Measurements from ENCODE around the gene ASCC3. TPM values are rescaled to one million over a fixed set of nuclear protein-coding genes. Genes with fewer than 3 reads are reported as not detected.
"Not testable (repeated sequence)": the region's sequence is repeated elsewhere in the genome, so short reads cannot be mapped to it uniquely, and the experiment has no call there.

Gene ASCC3
- total RNA-seq, 2 experiments from 2014 or later = 50.7 to 53.6 TPM

DNA sequence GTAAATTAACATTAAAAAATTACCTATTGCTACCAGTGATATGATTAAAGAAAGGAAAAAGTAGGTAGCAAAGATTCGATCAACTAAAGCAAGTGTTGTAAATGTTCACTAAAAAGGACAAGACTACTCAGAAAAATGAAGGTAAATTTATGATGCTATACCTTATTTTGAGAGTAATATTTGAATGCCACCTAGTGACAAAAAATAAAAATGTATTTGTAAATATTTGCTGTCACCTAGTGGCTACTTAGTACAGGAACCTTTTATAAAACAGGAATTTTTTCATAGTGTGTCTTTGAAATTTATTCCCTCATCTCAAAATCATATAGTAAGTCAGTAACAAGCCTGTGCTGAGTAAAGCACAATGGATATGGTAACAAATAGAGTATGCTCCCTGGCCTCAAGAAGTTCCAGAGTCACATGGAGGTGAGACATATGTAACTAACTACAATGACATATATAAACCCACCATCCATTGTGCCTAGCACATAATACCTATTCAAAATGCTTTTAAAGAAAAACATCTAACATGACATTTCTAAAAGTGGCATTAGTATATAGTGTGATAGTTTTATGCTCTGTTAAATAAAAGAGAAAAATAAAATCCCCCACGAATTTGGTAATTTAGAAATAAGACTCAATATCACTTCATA, 223.3 kb downstream of the ASCC3 start:
- no peak for DNase-seq
- Mint-ChIP-seq H3K4me3 (no peak overlapping the region), H3K27me3 (no peaks in the 10 kb centered on the region), H3K9me3 (no peaks in the 10 kb centered on the region), H3K4me1 (no peaks in the 10 kb centered on the region), H3K27ac (no peak overlapping the region), H3K36me3 (peaks cover 10% of the 10 kb centered on the region)

GRCh38 chr6:100641147-100641546, 240.0 kb downstream of the ASCC3 start:
- not testable (repeated sequence) for DNase-seq, H3K4me1 Mint-ChIP-seq, H3K9me3 Mint-ChIP-seq, H3K4me3 Mint-ChIP-seq, H3K27ac Mint-ChIP-seq, H3K27me3 Mint-ChIP-seq
- peaks cover 60% of the 10 kb centered on the region for H3K36me3 Mint-ChIP-seq

DNA sequence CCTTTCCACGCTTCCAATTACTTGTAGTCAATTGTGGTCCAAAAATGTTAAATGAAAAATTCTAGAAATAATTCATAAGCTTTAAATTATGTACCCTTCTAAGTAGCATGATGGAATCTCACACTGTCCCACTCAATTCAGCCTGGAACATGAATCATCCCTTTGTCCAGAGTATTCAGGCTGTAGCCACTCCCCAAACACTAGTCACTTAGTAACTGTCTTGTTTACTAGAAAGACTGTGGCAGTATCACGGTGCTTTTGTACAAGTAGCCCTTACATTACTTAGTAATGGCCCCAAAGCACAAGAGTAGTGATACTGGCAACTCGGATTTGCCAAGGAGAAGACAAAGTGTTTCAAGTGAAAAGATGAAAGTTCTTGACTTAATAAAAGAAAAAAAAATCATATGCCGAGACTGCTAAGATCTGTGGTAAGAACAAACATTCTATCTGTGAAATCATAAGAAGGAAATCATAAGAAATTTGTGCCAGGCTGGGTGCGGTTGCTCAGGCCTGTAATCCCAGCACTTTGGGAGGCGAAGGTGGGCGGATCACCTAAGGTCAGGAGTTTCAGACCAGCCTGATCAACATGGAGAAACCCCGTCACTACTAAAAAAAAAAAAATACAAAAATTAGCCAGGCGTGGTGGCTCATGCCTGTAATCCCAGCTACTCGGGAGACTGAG, 247.9 kb downstream of the ASCC3 start:
- DNase-seq = no peak
- H3K9me3 Mint-ChIP-seq = no peaks in the 10 kb centered on the region

DNA sequence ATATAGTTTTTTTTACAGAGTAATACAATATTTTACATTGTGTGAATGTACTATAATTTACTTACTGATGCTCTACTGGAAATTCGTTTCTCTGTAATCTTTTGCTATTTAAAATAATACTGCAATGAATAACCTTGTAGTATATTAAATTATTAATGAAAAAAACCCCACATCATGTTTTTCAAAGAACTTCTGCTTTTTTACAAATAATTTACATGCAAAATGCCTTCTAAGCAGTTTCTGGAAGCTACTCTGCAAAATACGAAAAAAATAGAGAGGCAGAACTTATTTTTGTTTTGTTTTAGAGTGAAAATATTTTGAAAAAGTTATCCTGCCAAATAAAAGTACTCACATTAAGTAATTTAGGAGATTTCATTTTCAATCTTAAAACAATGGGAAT, 250.6 kb downstream of the ASCC3 start:
- H3K36me3 Mint-ChIP-seq = peaks cover 14% of the 10 kb centered on the region
- DNase-seq = no peak
- no peaks in the 10 kb centered on the region for H3K4me1 Mint-ChIP-seq
- no peaks in the 10 kb centered on the region for H3K27me3 Mint-ChIP-seq
- H3K9me3 Mint-ChIP-seq = no peaks in the 10 kb centered on the region
- no peak overlapping the region for H3K27ac Mint-ChIP-seq
- H3K4me3 Mint-ChIP-seq = no peak overlapping the region

More for the DNA sequence above, 247.9 kb downstream of the ASCC3 start:
- H3K36me3 Mint-ChIP-seq = peaks cover 23% of the 10 kb centered on the region
- H3K4me1 Mint-ChIP-seq = no peaks in the 10 kb centered on the region
- no peak overlapping the region for H3K27ac Mint-ChIP-seq
- no peaks in the 10 kb centered on the region for H3K27me3 Mint-ChIP-seq
- no peak overlapping the region for H3K4me3 Mint-ChIP-seq

DNA sequence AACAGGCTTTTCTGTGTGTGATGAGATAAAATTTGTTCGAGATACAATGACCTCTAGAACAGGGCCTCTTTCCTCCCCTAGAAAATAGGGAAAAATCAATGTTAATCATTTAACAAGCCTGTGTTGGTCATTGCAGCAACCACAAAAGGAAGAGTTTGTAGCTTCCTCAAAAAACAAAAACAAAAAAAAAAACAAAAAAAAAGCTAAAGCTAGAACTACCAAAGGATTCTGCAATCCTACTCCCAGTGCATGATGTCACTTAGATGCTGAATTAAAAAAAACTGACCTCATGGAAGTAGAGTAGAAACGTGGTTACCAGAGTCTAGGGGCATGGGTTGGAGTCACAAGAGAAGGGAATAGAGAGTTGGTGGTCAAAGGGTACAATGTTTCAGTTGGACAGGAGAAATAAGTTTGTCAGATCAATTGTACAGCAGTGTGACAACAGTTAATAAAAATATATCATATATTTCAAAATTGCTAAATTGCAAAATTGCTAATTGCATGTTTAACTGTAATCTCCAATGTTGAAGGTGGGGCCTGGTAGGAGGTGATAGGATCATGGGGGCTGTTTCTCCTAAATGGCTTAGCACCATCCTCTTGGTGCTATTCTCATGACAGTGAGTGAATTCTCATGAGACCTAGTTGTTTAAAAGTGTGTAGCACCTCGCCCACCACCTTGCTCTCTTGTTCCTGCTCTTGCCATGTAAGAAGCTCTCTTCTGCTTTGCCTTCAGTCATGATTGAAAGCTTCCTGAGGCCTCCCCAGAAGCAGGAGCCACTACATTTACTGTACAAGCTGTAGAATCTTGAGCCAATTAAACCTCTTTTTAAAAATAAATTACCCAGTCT, 253.0 kb downstream of the ASCC3 start:
- Mint-ChIP-seq H3K4me1 (no peaks in the 10 kb centered on the region), H3K27ac (no peak overlapping the region), H3K4me3 (no peak overlapping the region), H3K36me3 (peaks cover 21% of the 10 kb centered on the region), H3K9me3 (no peaks in the 10 kb centered on the region), H3K27me3 (no peaks in the 10 kb centered on the region)
- DNase-seq = no peak

DNA sequence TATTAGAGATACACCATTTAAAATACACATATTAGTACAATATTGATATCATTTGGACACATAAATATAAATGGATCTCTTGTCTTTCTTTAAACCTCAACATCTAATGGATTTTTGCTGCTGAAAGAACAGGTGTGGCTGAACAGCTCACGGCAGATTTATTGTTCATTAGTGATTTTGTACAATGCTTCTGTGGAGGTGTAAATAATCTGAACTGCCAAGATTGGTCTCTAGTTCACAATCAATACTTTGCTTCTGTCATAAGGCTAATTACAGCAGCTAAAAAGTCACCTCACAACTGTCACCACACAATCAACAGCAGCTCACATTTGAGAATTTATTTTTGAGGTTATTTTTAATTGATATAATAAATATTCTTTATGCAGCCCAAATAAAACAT, 254.4 kb downstream of the ASCC3 start:
- H3K27me3 Mint-ChIP-seq = no peaks in the 10 kb centered on the region
- H3K27ac Mint-ChIP-seq = no peak overlapping the region
- no peak for DNase-seq
- H3K4me1 Mint-ChIP-seq = no peaks in the 10 kb centered on the region
- peaks cover 5% of the 10 kb centered on the region for H3K9me3 Mint-ChIP-seq
- no peak overlapping the region for H3K4me3 Mint-ChIP-seq
- peaks cover 26% of the 10 kb centered on the region for H3K36me3 Mint-ChIP-seq

DNA sequence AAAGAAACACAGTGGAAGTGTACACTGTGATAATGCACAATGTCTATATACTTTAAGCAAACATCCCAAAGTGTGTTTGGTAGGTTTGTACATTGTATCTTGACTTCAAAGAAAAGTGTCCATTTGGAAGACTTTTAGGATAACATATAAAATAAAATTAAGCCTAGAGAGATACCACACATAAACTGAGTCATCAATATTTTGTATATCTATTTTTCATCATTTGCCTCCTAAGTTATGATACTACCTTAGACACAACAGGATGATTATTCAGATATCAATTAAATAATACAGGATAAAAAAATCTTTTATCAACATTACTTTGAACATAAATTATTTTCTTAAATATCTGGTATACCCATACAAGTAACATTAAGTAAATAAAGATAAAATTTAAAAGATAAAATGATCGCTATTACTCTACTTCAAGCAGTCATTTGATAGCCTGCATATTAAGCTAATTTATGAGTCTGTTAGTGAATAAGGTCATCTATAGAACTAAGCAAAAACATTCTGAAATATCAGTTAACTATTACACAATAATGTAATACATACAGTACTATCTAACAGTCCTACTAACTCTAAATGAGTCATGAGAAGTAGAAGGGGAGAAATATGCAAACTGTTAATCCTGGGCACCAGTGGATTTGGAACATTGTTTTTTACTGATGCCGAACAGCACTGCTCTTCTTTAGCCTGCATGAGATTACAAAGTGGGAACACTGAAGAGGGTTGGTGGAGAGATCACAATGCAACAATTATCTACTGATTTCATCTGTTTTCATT, 258.0 kb downstream of the ASCC3 start:
- peaks cover 46% of the 10 kb centered on the region for H3K36me3 Mint-ChIP-seq
- DNase-seq = no peak
- H3K4me3 Mint-ChIP-seq = no peak overlapping the region
- peaks cover 5% of the 10 kb centered on the region for H3K9me3 Mint-ChIP-seq
- H3K27ac Mint-ChIP-seq = no peak overlapping the region
- no peaks in the 10 kb centered on the region for H3K27me3 Mint-ChIP-seq
- H3K4me1 Mint-ChIP-seq = no peaks in the 10 kb centered on the region

DNA sequence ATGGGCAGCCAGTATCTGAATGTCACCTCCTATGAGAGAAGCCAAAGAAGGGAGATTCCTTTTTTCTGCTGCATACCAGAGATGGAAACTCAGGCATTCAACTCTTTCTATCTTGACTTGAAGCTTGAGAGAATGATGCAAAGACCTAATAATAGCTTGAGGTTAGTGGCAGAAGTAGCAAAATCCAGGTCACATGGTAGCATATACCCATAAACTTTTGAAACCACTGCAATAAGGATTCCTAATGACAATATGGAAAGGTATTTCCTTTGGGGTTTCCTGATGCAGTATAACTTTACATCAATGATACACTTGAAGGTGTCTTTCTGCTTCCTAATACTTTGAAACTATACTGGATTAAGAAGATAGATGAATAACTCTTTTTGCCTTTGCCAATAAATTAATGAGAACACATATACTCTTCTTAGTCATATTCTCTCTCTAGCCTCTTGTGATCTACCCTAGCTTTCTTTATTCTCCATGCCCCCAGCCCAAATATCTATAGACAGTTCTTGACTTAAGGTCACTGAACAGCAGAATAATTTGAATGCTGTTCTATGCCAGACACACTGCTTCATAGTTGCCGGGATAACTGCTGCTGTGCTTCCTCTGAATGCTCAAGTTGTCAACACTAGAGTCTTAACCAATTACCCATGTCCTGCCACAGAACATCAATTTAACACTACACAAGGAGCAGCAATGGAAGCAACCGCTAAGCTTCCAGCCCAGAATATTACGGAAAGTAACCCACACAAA, 260.9 kb downstream of the ASCC3 start:
- Mint-ChIP-seq H3K4me3 (no peak overlapping the region), H3K4me1 (no peaks in the 10 kb centered on the region), H3K27me3 (no peaks in the 10 kb centered on the region), H3K9me3 (peaks cover 5% of the 10 kb centered on the region), H3K36me3 (peaks cover 55% of the 10 kb centered on the region), H3K27ac (no peak overlapping the region)
- DNase-seq = no peak

GRCh38 chr6:100618351-100618671, 262.8 kb downstream of the ASCC3 start:
- DNase-seq = no peak
- Mint-ChIP-seq H3K9me3 (peaks cover 5% of the 10 kb centered on the region), H3K4me3 (no peak overlapping the region), H3K36me3 (peaks cover 54% of the 10 kb centered on the region), H3K4me1 (no peaks in the 10 kb centered on the region), H3K27ac (no peak overlapping the region), H3K27me3 (no peaks in the 10 kb centered on the region)

DNA sequence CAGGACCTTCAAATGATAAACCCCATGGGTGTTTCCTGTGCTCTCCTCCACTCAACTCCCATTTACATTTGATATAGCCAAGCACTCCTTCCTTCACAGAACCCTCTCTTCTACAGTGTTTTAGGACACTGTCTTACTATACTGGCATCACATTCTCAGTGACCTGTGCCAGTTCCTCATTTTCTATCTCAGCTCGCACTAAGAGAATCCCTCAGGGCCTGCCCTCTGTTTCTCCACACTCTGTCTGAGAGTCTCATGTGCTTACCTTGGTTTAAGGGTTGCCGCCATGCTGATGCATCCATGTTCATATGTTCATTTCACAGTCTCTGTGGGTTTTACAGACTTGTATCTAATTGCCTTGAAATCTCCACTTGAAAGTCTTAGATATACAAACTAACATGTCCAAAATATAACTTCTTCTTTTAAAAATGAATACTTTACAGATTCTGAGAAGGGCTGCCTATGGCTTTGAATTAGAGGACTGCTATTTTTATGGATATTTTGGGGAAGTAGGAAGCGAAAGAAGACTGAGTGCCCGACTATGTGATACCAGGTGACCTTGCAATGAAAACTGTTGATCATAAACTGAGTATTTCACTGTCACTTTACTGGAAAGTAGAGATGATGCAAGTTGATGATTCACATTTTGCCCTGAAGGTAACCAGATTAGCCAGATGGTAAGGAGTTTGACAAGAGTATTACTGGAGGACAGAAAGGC, 263.3 kb downstream of the ASCC3 start:
- H3K27ac Mint-ChIP-seq = no peak overlapping the region
- DNase-seq = no peak
- peaks cover 5% of the 10 kb centered on the region for H3K9me3 Mint-ChIP-seq
- no peak overlapping the region for H3K4me3 Mint-ChIP-seq
- peaks cover 53% of the 10 kb centered on the region for H3K36me3 Mint-ChIP-seq
- no peaks in the 10 kb centered on the region for H3K4me1 Mint-ChIP-seq
- H3K27me3 Mint-ChIP-seq = no peaks in the 10 kb centered on the region

DNA sequence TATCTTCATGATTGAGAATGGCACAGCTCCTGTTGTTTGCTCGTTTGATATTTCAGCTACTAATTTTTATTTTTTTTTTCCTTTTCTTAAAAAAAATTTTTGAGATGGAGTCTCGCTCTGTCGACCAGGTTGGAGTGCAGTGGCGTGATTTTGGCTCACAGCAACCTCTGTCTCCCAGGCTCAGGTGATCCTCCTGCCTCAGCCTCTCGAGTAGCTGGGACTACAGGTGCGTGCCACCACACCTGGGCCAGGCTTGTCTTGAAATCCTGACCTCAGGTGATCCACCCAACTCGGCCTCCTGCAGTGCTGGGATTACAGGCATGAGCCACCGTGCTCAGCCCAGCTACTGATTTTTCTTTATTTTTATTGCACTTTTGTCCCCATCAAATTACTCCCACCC, 266.2 kb downstream of the ASCC3 start:
- Mint-ChIP-seq H3K4me3 (no peak overlapping the region), H3K9me3 (no peaks in the 10 kb centered on the region), H3K27me3 (no peaks in the 10 kb centered on the region), H3K36me3 (peaks cover 35% of the 10 kb centered on the region), H3K27ac (no peak overlapping the region), H3K4me1 (no peaks in the 10 kb centered on the region)
- DNase-seq = no peak

GRCh38 chr6:100614386-100614785, 266.7 kb downstream of the ASCC3 start:
- Mint-ChIP-seq H3K4me3 (no peak overlapping the region), H3K36me3 (peaks cover 32% of the 10 kb centered on the region), H3K27me3 (no peaks in the 10 kb centered on the region), H3K27ac (no peak overlapping the region), H3K9me3 (no peaks in the 10 kb centered on the region), H3K4me1 (no peaks in the 10 kb centered on the region)
- no peak for DNase-seq

- H3K9me3 Mint-ChIP-seq = no peaks in the 10 kb centered on the region
- DNase-seq = no peak
- no peak overlapping the region for H3K4me3 Mint-ChIP-seq
- H3K36me3 Mint-ChIP-seq = peaks cover 30% of the 10 kb centered on the region
- H3K4me1 Mint-ChIP-seq = no peaks in the 10 kb centered on the region
- no peak overlapping the region for H3K27ac Mint-ChIP-seq
- H3K27me3 Mint-ChIP-seq = no peaks in the 10 kb centered on the region
These were observed 267.5 kb downstream of the ASCC3 start for GRCh38 chr6:100613656-100614055.

DNA sequence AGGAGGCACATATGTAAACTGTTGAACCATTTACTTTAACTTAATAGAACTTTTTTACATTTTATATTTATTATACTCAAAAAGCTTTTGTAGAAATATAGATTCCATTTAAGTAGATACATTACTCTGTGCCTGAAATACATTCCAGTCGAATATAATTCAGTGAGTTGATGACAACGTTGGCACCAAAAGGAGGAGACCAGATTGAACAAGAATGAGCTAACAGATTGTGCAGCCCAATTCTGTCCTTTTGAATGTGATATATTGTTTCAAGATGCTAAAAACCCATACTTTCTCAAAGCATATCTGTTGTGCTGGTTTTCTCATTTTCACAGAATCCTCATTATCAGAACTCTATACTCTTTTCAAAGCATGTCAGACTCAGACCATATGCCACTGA, 269.0 kb downstream of the ASCC3 start:
- Mint-ChIP-seq H3K27ac (no peak overlapping the region), H3K9me3 (no peaks in the 10 kb centered on the region), H3K36me3 (peaks cover 17% of the 10 kb centered on the region), H3K27me3 (no peaks in the 10 kb centered on the region), H3K4me3 (no peak overlapping the region), H3K4me1 (no peaks in the 10 kb centered on the region)
- no peak for DNase-seq
